ENCODE data around the gene KIAA1217. TPM values are rescaled to one million over a fixed set of nuclear protein-coding genes. Genes with fewer than 3 reads are reported as not detected.

Gene KIAA1217
- polyA plus RNA-seq, 1 donor from 2014 or later = 0.22 TPM

- H3K4me2 ChIP-seq (ENCODE audit: low read length) = no peak overlapping the region
- no peaks in the 10 kb centered on the region for H3K9me2 ChIP-seq (ENCODE audit: insufficient read depth, low read length)
- H3K27me3 ChIP-seq (ENCODE audit: insufficient read depth, low read depth, low read length) = no peaks in the 10 kb centered on the region
- H3K9ac ChIP-seq (ENCODE audit: low read length) = no peak overlapping the region
- H3K9me3 ChIP-seq (ENCODE audit: low read length) = no peaks in the 10 kb centered on the region
- H3K79me2 ChIP-seq (replicated peaks; ENCODE audit: insufficient read depth, low read length) = no peaks in the 10 kb centered on the region
- TF ChIP-seq SMC3 (conservative IDR thresholded peaks at IDR 0.05; ENCODE audit: poor library complexity) (no peak), EZH2 (IDR thresholded peaks at IDR 0.05; ENCODE audit: borderline replicate concordance, insufficient read depth, low read length, poor library complexity, severe bottlenecking) (no peak), EP300 (conservative IDR thresholded peaks at IDR 0.05; ENCODE audit: poor library complexity, severe bottlenecking) (no peak), CTCF (IDR thresholded peaks at IDR 0.05; ENCODE audit: poor library complexity, severe bottlenecking) (no peak), REST (IDR thresholded peaks at IDR 0.05; ENCODE audit: borderline replicate concordance) (no peak), TAF1 (IDR thresholded peaks at IDR 0.05; ENCODE audit: low read depth) (no peak), MXI1 (conservative IDR thresholded peaks at IDR 0.05; ENCODE audit: poor library complexity, severe bottlenecking) (no peak), POLR2AphosphoS5 (IDR thresholded peaks at IDR 0.05) (no peak), RAD21 (conservative IDR thresholded peaks at IDR 0.05) (no peak)
- H2AFZ ChIP-seq (ENCODE audit: low read depth, low read length) = no peak overlapping the region
- H4K20me1 ChIP-seq (ENCODE audit: insufficient read depth) = no peaks in the 10 kb centered on the region
- no peaks in the 10 kb centered on the region for H3K36me3 ChIP-seq (ENCODE audit: insufficient read depth, low read length)
- H3K27ac ChIP-seq (ENCODE audit: low read length) = no peak overlapping the region
- no peaks in the 10 kb centered on the region for H3F3A ChIP-seq (ENCODE audit: insufficient read depth, low read length, poor library complexity, severe bottlenecking)
- H3K4me3 ChIP-seq (ENCODE audit: low read length) = no peak overlapping the region
Observed at GRCh38 chr10:24428410-24428782, 219.5 kb downstream of the KIAA1217 start.

GRCh38 chr10:24430591-24430990 is 221.7 kb downstream of the KIAA1217 start:
- no peaks in the 10 kb centered on the region for H3K36me3 ChIP-seq (ENCODE audit: insufficient read depth, low read length)
- H3K9ac ChIP-seq (ENCODE audit: low read length) = no peak overlapping the region
- H3K9me2 ChIP-seq (ENCODE audit: insufficient read depth, low read length) = no peaks in the 10 kb centered on the region
- no peaks in the 10 kb centered on the region for H3F3A ChIP-seq (ENCODE audit: insufficient read depth, low read length, poor library complexity, severe bottlenecking)
- no peaks in the 10 kb centered on the region for H3K79me2 ChIP-seq (replicated peaks; ENCODE audit: insufficient read depth, low read length)
- H3K9me3 ChIP-seq (ENCODE audit: low read length) = no peaks in the 10 kb centered on the region
- no peak overlapping the region for H3K27ac ChIP-seq (ENCODE audit: low read length)
- no peak overlapping the region for H3K4me3 ChIP-seq (ENCODE audit: low read length)
- no peaks in the 10 kb centered on the region for H4K20me1 ChIP-seq (ENCODE audit: insufficient read depth)
- no peak overlapping the region for H3K4me2 ChIP-seq (ENCODE audit: low read length)
- H3K27me3 ChIP-seq (ENCODE audit: insufficient read depth, low read depth, low read length) = no peaks in the 10 kb centered on the region
- TF ChIP-seq EP300 (conservative IDR thresholded peaks at IDR 0.05; ENCODE audit: poor library complexity, severe bottlenecking) = no peak
- TF ChIP-seq CTCF (IDR thresholded peaks at IDR 0.05; ENCODE audit: poor library complexity, severe bottlenecking) = no peak
- no peak for TF ChIP-seq TAF1 (IDR thresholded peaks at IDR 0.05; ENCODE audit: low read depth)
- TF ChIP-seq SMC3 (conservative IDR thresholded peaks at IDR 0.05; ENCODE audit: poor library complexity) = no peak
- TF ChIP-seq REST (IDR thresholded peaks at IDR 0.05; ENCODE audit: borderline replicate concordance) = no peak
- TF ChIP-seq POLR2AphosphoS5 (IDR thresholded peaks at IDR 0.05) = no peak
- H2AFZ ChIP-seq (ENCODE audit: low read depth, low read length) = no peak overlapping the region
